ENCODE data around the gene STUM. TPM values are rescaled to one million over a fixed set of nuclear protein-coding genes. Genes with fewer than 3 reads are reported as not detected.

The STUM gene
- total RNA-seq, 3 donors from 2014 or later = 1.1 to 7.2 (median 2.2) TPM

- Histone ChIP-seq H3K4me1 (peaks cover 3 to 5% of the 10 kb centered on the region in 2 donors), H3K27ac (no peak overlapping the region), H3K9me3 (no peaks in the 10 kb centered on the region), H3K27me3 (no peaks in the 10 kb centered on the region), H3K4me3 (no peak overlapping the region), H3K36me3 (no peaks in the 10 kb centered on the region)
- intact Hi-C loops (cut with DNase I; ENCODE audit: low total_unique reads) = no loop called here
- no peak for DNase-seq (ENCODE audit: low spot score in 2 of 2)
- TF ChIP-seq, protein P1, sequence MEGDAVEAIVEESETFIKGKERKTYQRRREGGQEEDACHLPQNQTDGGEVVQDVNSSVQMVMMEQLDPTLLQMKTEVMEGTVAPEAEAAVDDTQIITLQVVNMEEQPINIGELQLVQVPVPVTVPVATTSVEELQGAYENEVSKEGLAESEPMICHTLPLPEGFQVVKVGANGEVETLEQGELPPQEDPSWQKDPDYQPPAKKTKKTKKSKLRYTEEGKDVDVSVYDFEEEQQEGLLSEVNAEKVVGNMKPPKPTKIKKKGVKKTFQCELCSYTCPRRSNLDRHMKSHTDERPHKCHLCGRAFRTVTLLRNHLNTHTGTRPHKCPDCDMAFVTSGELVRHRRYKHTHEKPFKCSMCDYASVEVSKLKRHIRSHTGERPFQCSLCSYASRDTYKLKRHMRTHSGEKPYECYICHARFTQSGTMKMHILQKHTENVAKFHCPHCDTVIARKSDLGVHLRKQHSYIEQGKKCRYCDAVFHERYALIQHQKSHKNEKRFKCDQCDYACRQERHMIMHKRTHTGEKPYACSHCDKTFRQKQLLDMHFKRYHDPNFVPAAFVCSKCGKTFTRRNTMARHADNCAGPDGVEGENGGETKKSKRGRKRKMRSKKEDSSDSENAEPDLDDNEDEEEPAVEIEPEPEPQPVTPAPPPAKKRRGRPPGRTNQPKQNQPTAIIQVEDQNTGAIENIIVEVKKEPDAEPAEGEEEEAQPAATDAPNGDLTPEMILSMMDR (IDR thresholded peaks at IDR 0.05) = no peak
- TF ChIP-seq POLR2A (IDR thresholded peaks at IDR 0.05) = no peak
- TF ChIP-seq POLR2AphosphoS5 (IDR thresholded peaks at IDR 0.05) = no peak
Observed at GRCh38 chr1:226647719-226648118, 99.2 kb downstream of the STUM start.

- intact Hi-C loops (cut with DNase I; ENCODE audit: low total_unique reads) = no loop called here
- DNase-seq (ENCODE audit: low spot score in 2 of 2) = no peak
- H3K27me3 ChIP-seq = no peaks in the 10 kb centered on the region
- H3K9me3 ChIP-seq = no peaks in the 10 kb centered on the region
- H3K27ac ChIP-seq = no peak overlapping the region
- no peak overlapping the region for H3K4me3 ChIP-seq
- peaks cover under 1% of the 10 kb centered on the region in 2 donors for H3K4me1 ChIP-seq
- no peak for TF ChIP-seq POLR2AphosphoS5 (IDR thresholded peaks at IDR 0.05)
- TF ChIP-seq, protein P1 (IDR thresholded peaks at IDR 0.05) = no peak
- TF ChIP-seq POLR2A (IDR thresholded peaks at IDR 0.05) = no peak
- H3K36me3 ChIP-seq = no peaks in the 10 kb centered on the region
Observed at GRCh38 chr1:226648421-226648820, 99.9 kb downstream of the STUM start.

DNA sequence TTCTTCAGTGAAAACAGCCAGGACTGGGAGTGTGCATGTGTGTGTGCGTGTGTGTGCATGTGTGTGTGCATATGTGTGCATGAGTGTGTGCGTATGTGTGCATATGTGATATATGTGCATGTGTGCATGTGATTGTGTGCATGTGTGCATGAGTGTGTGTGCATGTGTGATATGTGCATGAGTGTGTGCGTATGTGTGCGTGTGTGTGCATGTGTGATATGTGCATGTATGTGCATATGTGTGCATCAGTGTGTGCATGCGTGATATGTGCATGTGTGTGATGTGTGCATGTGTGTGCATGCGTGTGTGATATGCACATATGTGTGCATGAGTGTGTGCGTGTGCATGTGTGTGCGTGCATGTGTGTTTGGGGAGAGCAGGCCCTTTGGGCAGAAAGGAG, 100.7 kb downstream of the STUM start:
- H3K27me3 ChIP-seq = no peaks in the 10 kb centered on the region
- intact Hi-C loops (cut with DNase I; ENCODE audit: low total_unique reads) = no loop called here
- H3K9me3 ChIP-seq = no peaks in the 10 kb centered on the region
- DNase-seq (ENCODE audit: low spot score in 2 of 2) = no peak
- H3K4me3 ChIP-seq = no peak overlapping the region
- H3K27ac ChIP-seq = no peak overlapping the region
- TF ChIP-seq, protein P1 (IDR thresholded peaks at IDR 0.05) = no peak
- no peak for TF ChIP-seq POLR2A (IDR thresholded peaks at IDR 0.05)
- TF ChIP-seq POLR2AphosphoS5 (IDR thresholded peaks at IDR 0.05) = no peak
- peaks cover 0 to 2% of the 10 kb centered on the region in 2 donors for H3K4me1 ChIP-seq
- H3K36me3 ChIP-seq = no peaks in the 10 kb centered on the region

- H3K9me3 ChIP-seq = no peaks in the 10 kb centered on the region
- H3K27me3 ChIP-seq = no peaks in the 10 kb centered on the region
- no peak for DNase-seq (ENCODE audit: low spot score in 2 of 2)
- peaks cover 3 to 8% of the 10 kb centered on the region in 2 donors for H3K4me1 ChIP-seq
- TF ChIP-seq POLR2A (IDR thresholded peaks at IDR 0.05) (no peak), POLR2AphosphoS5 (IDR thresholded peaks at IDR 0.05) (no peak)
- TF ChIP-seq, protein P1 (IDR thresholded peaks at IDR 0.05) = no peak
- intact Hi-C loops (cut with DNase I; ENCODE audit: low total_unique reads) = no loop called here
- H3K4me3 ChIP-seq = no peak overlapping the region
- no peak overlapping the region for H3K27ac ChIP-seq
- H3K36me3 ChIP-seq = no peaks in the 10 kb centered on the region
Observed at GRCh38 chr1:226649780-226650179, 101.2 kb downstream of the STUM start.

DNA sequence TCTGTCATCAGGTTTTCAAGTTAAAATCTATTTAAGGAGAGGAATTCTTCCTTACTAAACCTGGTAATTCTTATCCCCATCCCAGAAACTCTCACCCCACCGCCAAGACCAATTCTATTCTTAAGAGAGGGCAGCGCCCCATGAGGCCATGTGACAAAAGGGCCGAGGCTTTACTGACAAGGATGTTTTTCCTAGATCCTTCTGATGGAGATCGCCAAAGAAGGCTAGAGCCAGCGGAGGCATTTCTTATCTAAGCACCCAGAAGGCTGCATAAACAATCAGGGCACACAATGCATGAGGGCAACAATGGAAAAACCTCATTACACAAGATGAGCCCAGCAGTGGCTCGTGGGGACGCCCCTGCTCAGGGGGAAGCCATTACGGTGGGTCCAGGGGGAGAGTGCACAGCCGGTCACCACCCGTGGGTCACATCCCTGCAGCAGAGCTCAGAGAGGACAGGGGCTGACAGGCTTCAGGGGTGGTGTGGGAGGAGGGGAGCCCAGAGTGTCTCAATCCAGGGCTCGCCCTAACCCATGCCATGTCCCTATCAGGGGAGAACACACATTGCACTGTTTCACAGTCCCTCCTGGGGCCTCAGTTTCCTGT, 101.8 kb downstream of the STUM start:
- Histone ChIP-seq H3K36me3 (no peaks in the 10 kb centered on the region), H3K27ac (peak overlapping the region in 1 of 2 donors; percentile 7), H3K27me3 (no peaks in the 10 kb centered on the region), H3K4me1 (peaks cover 3 to 10% of the 10 kb centered on the region in 2 donors), H3K9me3 (no peaks in the 10 kb centered on the region), H3K4me3 (no peak overlapping the region)
- no peak for DNase-seq (ENCODE audit: low spot score in 2 of 2)
- TF ChIP-seq POLR2AphosphoS5 (IDR thresholded peaks at IDR 0.05) (no peak), POLR2A (IDR thresholded peaks at IDR 0.05) (no peak)
- TF ChIP-seq, protein P1 (IDR thresholded peaks at IDR 0.05) = no peak
- intact Hi-C loops (cut with DNase I; ENCODE audit: low total_unique reads) = no loop called here
